WTC11 (cell line): ENCODE data around the gene PDCD5. TPM values are rescaled to one million over a fixed set of nuclear protein-coding genes. Genes with fewer than 3 reads are reported as not detected.
"Not testable (repeated sequence)": the region's sequence is repeated elsewhere in the genome, so short reads cannot be mapped to it uniquely, and the experiment has no call there.

Source experiments
- ATAC-seq: fragments of 200-7000 bp; cut with Tn5 transposase; 2 replicates; pipeline ENCODE4 v1.10.0; 2021; ENCODE audit warnings: mild to moderate bottlenecking, moderate library complexity
- CTCF ChIA-PET: fragments of 300-600 bp; sonication (Branson Sonifier 250); formaldehyde crosslinking; loops from one replicate; lab custom pipeline; 2021; ENCODE audit warnings: antibody characterized with exemption; lab: Charles Lee
- POLR2A ChIA-PET: fragments of 350-600 bp; sonication (Branson Sonifier 250); formaldehyde crosslinking; loops from one replicate; lab custom pipeline; 2021; ENCODE audit warnings: antibody characterized with exemption; lab: Charles Lee
- DNase-seq: peaks from one replicate; pipeline ENCODE4 v3.0.0; 2021; ENCODE audit warnings: low spot score
- H3K27ac Mint-ChIP-seq: 2 replicates; pipeline ENCODE4 v1.8.0; 2021; ENCODE audit warnings: mixed read lengths
- H3K27me3 Mint-ChIP-seq: 2 replicates; pipeline ENCODE4 v1.8.0; 2021; ENCODE audit warnings: low read depth, mild to moderate bottlenecking, moderate library complexity, mixed read lengths
- H3K36me3 Mint-ChIP-seq: 2 replicates; pipeline ENCODE4 v1.8.0; 2021; ENCODE audit warnings: mixed read lengths
- H3K4me1 Mint-ChIP-seq: 2 replicates; pipeline ENCODE4 v1.8.0; 2022; ENCODE audit warnings: mixed read lengths
- H3K4me3 Mint-ChIP-seq: 2 replicates; pipeline ENCODE4 v1.8.0; 2021; ENCODE audit warnings: mild to moderate bottlenecking, moderate library complexity, mixed read lengths
- H3K9me3 Mint-ChIP-seq: 2 replicates; pipeline ENCODE4 v1.8.0; 2021; ENCODE audit warnings: mixed read lengths
- ATF2 ChIP-seq: sonication (generic); formaldehyde crosslinking; IDR thresholded peaks from 2 replicates; pipeline ENCODE4 v1.8.1; 2022; ENCODE audit warnings: low read depth, missing genetic modification reagents, borderline replicate concordance
- CBFB ChIP-seq: sonication (generic); formaldehyde crosslinking; IDR thresholded peaks from 2 replicates; pipeline ENCODE4 v1.8.1; 2022; ENCODE audit warnings: mild to moderate bottlenecking, low read depth, missing genetic modification reagents
- CREM ChIP-seq: sonication (generic); formaldehyde crosslinking; IDR thresholded peaks from 2 replicates; pipeline ENCODE4 v1.8.1; 2022; ENCODE audit warnings: mild to moderate bottlenecking, missing genetic modification reagents, moderate library complexity
- FOXK1 ChIP-seq: sonication (generic); formaldehyde crosslinking; IDR thresholded peaks from 2 replicates; pipeline ENCODE4 v1.8.0; 2022; ENCODE audit warnings: mild to moderate bottlenecking, moderate library complexity, missing genetic modification reagents
- HMGXB4 ChIP-seq: sonication (generic); formaldehyde crosslinking; IDR thresholded peaks from 2 replicates; pipeline ENCODE4 v1.8.1; 2023; ENCODE audit warnings: mild to moderate bottlenecking, moderate library complexity, missing genetic modification reagents
- JAZF1 ChIP-seq: fragments of 250-450 bp; sonication (Bioruptor Pico); IDR thresholded peaks from 2 replicates; pipeline ENCODE4 v1.9.0; 2021; ENCODE audit warnings: moderate library complexity, mild to moderate bottlenecking, inconsistent platforms
- JUN ChIP-seq: sonication (generic); formaldehyde crosslinking; IDR thresholded peaks from 2 replicates; pipeline ENCODE4 v1.8.0; 2023; ENCODE audit warnings: mild to moderate bottlenecking, missing genetic modification reagents
- KAT7 ChIP-seq: sonication (generic); formaldehyde crosslinking; IDR thresholded peaks from 2 replicates; pipeline ENCODE4 v1.8.1; 2023; ENCODE audit warnings: missing genetic modification reagents, mild to moderate bottlenecking, borderline replicate concordance
- MAX ChIP-seq: sonication (generic); formaldehyde crosslinking; IDR thresholded peaks from 2 replicates; pipeline ENCODE4 v1.8.0; 2022; ENCODE audit warnings: mild to moderate bottlenecking, missing genetic modification reagents
- MYBL2 ChIP-seq: sonication (generic); formaldehyde crosslinking; IDR thresholded peaks from 2 replicates; pipeline ENCODE4 v1.8.1; 2023; ENCODE audit warnings: mild to moderate bottlenecking, moderate library complexity, missing genetic modification reagents
- RELA ChIP-seq: sonication (generic); formaldehyde crosslinking; IDR thresholded peaks from 2 replicates; pipeline ENCODE4 v1.8.1; 2022; ENCODE audit warnings: missing genetic modification reagents, mild to moderate bottlenecking, borderline replicate concordance
- SOX15 ChIP-seq: fragments of 250-450 bp; sonication (Bioruptor Pico); IDR thresholded peaks from 2 replicates; pipeline ENCODE4 v1.9.0; 2021; ENCODE audit warnings: mild to moderate bottlenecking
- SP1 ChIP-seq: sonication (generic); formaldehyde crosslinking; conservative IDR thresholded peaks from 2 replicates; pipeline ENCODE4 v1.8.1; 2022; ENCODE audit warnings: missing genetic modification reagents
- STAT6 ChIP-seq: sonication (generic); formaldehyde crosslinking; conservative IDR thresholded peaks from 2 replicates; pipeline ENCODE4 v1.8.1; 2023; ENCODE audit warnings: mild to moderate bottlenecking, low read depth, missing genetic modification reagents, moderate library complexity
- ZNF121 ChIP-seq: sonication (generic); formaldehyde crosslinking; IDR thresholded peaks from 2 replicates; pipeline ENCODE4 v1.8.0; 2023; ENCODE audit warnings: missing genetic modification reagents
- ZNF263 ChIP-seq: sonication (generic); formaldehyde crosslinking; IDR thresholded peaks from 2 replicates; pipeline ENCODE4 v1.8.1; 2022; ENCODE audit warnings: low read depth, mild to moderate bottlenecking, moderate library complexity, missing genetic modification reagents
- ZNF423 ChIP-seq: fragments of 250-450 bp; sonication (Bioruptor Pico); IDR thresholded peaks from 2 replicates; pipeline ENCODE4 v2.1.2; 2022; ENCODE audit warnings: mild to moderate bottlenecking, moderate library complexity
- ZNF671 ChIP-seq: fragments of 250-450 bp; sonication (Bioruptor Pico); IDR thresholded peaks from 2 replicates; pipeline ENCODE4 v1.8.0; 2021; ENCODE audit warnings: mild to moderate bottlenecking
- total RNA-seq: library from RNA; stranded (reverse); gene quantifications from 3 replicates; pipeline ENCODE4 v1.2.3, GENCODE V29; 2021
- TF ChIP-seq, protein P1 (sequence below): sonication (generic); formaldehyde crosslinking; IDR thresholded peaks from 2 replicates; pipeline ENCODE4 v1.8.0; 2023; ENCODE audit warnings: missing genetic modification reagents
- TF ChIP-seq, protein P2 (sequence below): sonication (generic); formaldehyde crosslinking; IDR thresholded peaks from 2 replicates; pipeline ENCODE4 v1.8.1; 2023; ENCODE audit warnings: mild to moderate bottlenecking, missing genetic modification reagents

The PDCD5 gene
- total RNA-seq, 1 experiment from 2014 or later: 89.5 TPM

GRCh38 chr19:32539240-32539916 is 41.6 kb upstream of the PDCD5 start (continued):
- TF ChIP-seq JUN (CRISPR knock-in tag): no peak
- TF ChIP-seq ZNF423 (CRISPR knock-in tag): no peak
- TF ChIP-seq, protein P1, sequence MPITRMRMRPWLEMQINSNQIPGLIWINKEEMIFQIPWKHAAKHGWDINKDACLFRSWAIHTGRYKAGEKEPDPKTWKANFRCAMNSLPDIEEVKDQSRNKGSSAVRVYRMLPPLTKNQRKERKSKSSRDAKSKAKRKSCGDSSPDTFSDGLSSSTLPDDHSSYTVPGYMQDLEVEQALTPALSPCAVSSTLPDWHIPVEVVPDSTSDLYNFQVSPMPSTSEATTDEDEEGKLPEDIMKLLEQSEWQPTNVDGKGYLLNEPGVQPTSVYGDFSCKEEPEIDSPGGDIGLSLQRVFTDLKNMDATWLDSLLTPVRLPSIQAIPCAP (CRISPR knock-in tag): no peak
- no peak for TF ChIP-seq HMGXB4 (CRISPR knock-in tag)
- no peak for TF ChIP-seq ZNF121 (CRISPR knock-in tag)
- TF ChIP-seq ZNF263 (CRISPR knock-in tag): no peak
- TF ChIP-seq STAT6 (CRISPR knock-in tag): no peak
- TF ChIP-seq ATF2 (CRISPR knock-in tag): no peak
- TF ChIP-seq RELA (CRISPR knock-in tag): no peak
- no peak for TF ChIP-seq MAX (CRISPR knock-in tag)

DNA sequence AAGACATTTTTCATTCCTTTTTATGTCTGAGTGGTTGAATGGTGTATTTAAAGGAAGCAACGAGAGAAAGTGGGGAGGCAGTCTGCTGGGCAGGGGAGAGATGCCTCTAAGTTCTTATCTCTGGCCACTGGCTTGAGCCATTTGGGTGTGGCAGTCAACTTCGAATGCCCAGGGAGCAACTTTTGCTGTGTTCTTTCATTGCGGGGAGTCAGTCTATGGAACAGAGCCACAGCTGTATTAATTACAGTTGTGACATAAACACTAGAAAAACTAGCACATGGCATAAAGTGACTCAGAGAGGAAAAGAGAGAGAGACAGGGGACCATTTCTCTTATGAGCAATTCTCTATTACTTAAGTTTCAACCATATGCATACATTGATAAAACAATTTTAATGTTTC is 40.4 kb upstream of the PDCD5 start:
- ATAC-seq (no peak), DNase-seq (no peak)
- Mint-ChIP-seq H3K4me1 (no peaks in the 10 kb centered on the region), H3K4me3 (no peak overlapping the region), H3K27ac (no peak overlapping the region), H3K36me3 (no peaks in the 10 kb centered on the region), H3K9me3 (peaks cover 14% of the 10 kb centered on the region), H3K27me3 (no peaks in the 10 kb centered on the region)
- CTCF ChIA-PET: no interaction called here
- POLR2A ChIA-PET: no interaction called here
- no peak for TF ChIP-seq CREM (CRISPR knock-in tag)

- POLR2A ChIA-PET: interaction anchor here (0.6 kb wide), 1 partner anchor 769 kb away, joined by 4 read pairs; no protein-coding TSS in a partner anchor
- H3K27me3 Mint-ChIP-seq, H3K4me1 Mint-ChIP-seq, H3K4me3 Mint-ChIP-seq, CTCF ChIA-PET, H3K36me3 Mint-ChIP-seq, H3K27ac Mint-ChIP-seq, DNase-seq, ATAC-seq: not testable (repeated sequence)
- H3K9me3 Mint-ChIP-seq: peaks cover 12% of the 10 kb centered on the region
Observed at GRCh38 chr19:32541376-32541775, 39.6 kb upstream of the PDCD5 start.

DNA sequence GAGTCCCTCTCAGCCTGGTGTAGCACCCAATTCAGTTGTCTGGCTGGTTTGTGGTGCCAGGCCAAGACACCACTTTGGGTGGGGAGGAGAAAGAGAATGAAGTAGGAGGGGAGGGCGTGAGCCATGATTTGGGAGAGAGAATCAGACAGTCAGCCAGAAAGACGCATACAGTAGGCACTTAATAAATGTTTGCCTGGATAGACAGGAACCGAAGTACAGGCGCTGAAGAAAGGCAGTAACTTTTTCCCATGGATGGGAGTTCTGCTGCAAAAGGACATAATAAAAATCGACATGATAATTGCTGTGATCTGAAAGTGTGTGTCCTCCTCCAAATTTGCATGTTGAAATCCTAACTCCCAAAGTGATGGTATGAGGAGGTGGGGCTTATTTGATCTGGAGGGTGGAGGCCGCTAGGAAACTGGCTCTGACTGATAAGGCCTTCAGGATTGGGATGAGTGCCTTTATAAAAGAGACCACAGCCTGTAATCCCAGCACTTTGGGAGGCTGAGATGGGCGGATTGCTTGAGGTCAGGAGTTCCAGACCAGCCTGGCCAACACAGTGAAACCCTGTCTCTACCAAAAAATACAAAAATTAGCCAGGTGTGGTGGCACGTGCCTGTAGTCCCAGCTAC is 38.4 kb upstream of the PDCD5 start:
- Mint-ChIP-seq H3K4me1 (no peaks in the 10 kb centered on the region), H3K9me3 (peaks cover 11% of the 10 kb centered on the region), H3K27ac (no peak overlapping the region), H3K4me3 (no peak overlapping the region), H3K27me3 (no peaks in the 10 kb centered on the region), H3K36me3 (no peaks in the 10 kb centered on the region)
- CTCF ChIA-PET: no interaction called here
- POLR2A ChIA-PET: no interaction called here
- DNase-seq (no peak), ATAC-seq (no peak)
- TF ChIP-seq SP1 (CRISPR knock-in tag) (no peak), JAZF1 (CRISPR knock-in tag) (no peak), CBFB (CRISPR knock-in tag) (no peak), SOX15 (CRISPR knock-in tag) (no peak), ZNF671 (CRISPR knock-in tag) (no peak), FOXK1 (CRISPR knock-in tag) (no peak), KAT7 (no peak), JUN (CRISPR knock-in tag) (no peak), MAX (CRISPR knock-in tag) (no peak), MYBL2 (CRISPR knock-in tag) (no peak)
- TF ChIP-seq, protein P2, sequence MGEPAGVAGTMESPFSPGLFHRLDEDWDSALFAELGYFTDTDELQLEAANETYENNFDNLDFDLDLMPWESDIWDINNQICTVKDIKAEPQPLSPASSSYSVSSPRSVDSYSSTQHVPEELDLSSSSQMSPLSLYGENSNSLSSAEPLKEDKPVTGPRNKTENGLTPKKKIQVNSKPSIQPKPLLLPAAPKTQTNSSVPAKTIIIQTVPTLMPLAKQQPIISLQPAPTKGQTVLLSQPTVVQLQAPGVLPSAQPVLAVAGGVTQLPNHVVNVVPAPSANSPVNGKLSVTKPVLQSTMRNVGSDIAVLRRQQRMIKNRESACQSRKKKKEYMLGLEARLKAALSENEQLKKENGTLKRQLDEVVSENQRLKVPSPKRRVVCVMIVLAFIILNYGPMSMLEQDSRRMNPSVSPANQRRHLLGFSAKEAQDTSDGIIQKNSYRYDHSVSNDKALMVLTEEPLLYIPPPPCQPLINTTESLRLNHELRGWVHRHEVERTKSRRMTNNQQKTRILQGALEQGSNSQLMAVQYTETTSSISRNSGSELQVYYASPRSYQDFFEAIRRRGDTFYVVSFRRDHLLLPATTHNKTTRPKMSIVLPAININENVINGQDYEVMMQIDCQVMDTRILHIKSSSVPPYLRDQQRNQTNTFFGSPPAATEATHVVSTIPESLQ (CRISPR knock-in tag): no peak
